SK-N-SH (cell line): ENCODE data around the gene DRAP1. TPM values are rescaled to one million over a fixed set of nuclear protein-coding genes. Genes with fewer than 3 reads are reported as not detected.

Source experiments
- CTCF ChIA-PET: fragments of 300-600, 350-600 bp; formaldehyde crosslinking; extraction: SDS; loops from one replicate; lab custom pipeline; 2021; lab: Yijun Ruan, JAX
- POLR2A ChIA-PET: fragments of 350-600 bp; sonication (Branson Sonifier 250); formaldehyde crosslinking; extraction: SDS; loops from one replicate; lab custom pipeline; 2020; ENCODE audit warnings: antibody characterized with exemption, inconsistent platforms; lab: Yijun Ruan, JAX
- DNase-seq: peaks from one replicate; pipeline ENCODE4 v3.0.0; 2012
- H2AFZ ChIP-seq: fragments of 200-600 bp; sonication (generic); 2 replicates; pipeline ENCODE4 v1.8.1; 2016; ENCODE audit warnings: antibody characterized with exemption, mild to moderate bottlenecking, low read depth
- H3F3A ChIP-seq: fragments of 200-600 bp; sonication (generic); replicated peaks from 2 replicates; pipeline ENCODE3; 2016; ENCODE audit warnings: antibody characterized with exemption, mild to moderate bottlenecking; ENCODE audit not compliant: insufficient read depth
- H3K27ac ChIP-seq, 2 experiments: fragments of 200-500 bp in 1 of 2; fragments of 200-600 bp in 1 of 2; sonication (Bioruptor generic) in 1 of 2; sonication (generic), shearing (Covaris generic) in 1 of 2; 2 replicates each; pipeline versions ENCODE4 v1.5.1 to v1.6.1; 2014 to 2016; ENCODE audit warnings: low read depth in 2 of 2, inconsistent platforms in 1 of 2, low read length in 1 of 2, mild to moderate bottlenecking in 1 of 2, mixed read lengths in 1 of 2
- H3K27me3 ChIP-seq: fragments of 200-600 bp; sonication (generic), shearing (Covaris generic); 2 replicates; pipeline ENCODE4 v1.6.1; 2016; ENCODE audit warnings: mixed run types; ENCODE audit not compliant: insufficient read depth
- H3K36me3 ChIP-seq, 2 experiments: fragments of 200-500 bp in 1 of 2; fragments of 200-600 bp in 1 of 2; sonication (Bioruptor generic) in 1 of 2; sonication (generic) in 1 of 2; replicated peaks in 1 of 2; 2 replicates each; pipeline versions ENCODE3 to v1.5.1; 2014 to 2016; ENCODE audit warnings: low read length in 1 of 2, mild to moderate bottlenecking in 1 of 2; ENCODE audit not compliant: insufficient read depth in 2 of 2, control insufficient read depth in 1 of 2
- H3K4me1 ChIP-seq, 2 experiments: fragments of 200-500 bp in 1 of 2; fragments of 200-600 bp in 1 of 2; sonication (Bioruptor generic) in 1 of 2; sonication (generic), shearing (Covaris generic) in 1 of 2; 2 replicates each; pipeline versions ENCODE4 v1.5.1 to v1.6.1; 2014 to 2016; ENCODE audit warnings: low read depth in 1 of 2, low read length in 1 of 2, mixed run types in 1 of 2; ENCODE audit not compliant: insufficient read depth in 2 of 2, control insufficient read depth in 1 of 2
- H3K4me2 ChIP-seq: fragments of 200-600 bp; sonication (generic), shearing (Covaris generic); 2 replicates; pipeline ENCODE4 v1.6.1; 2017; ENCODE audit warnings: mixed run types
- H3K4me3 ChIP-seq, 2 experiments: fragments of 200-500 bp in 1 of 2; fragments of 200-600 bp in 1 of 2; sonication (Bioruptor generic) in 1 of 2; sonication (generic), shearing (Covaris generic) in 1 of 2; 2 replicates each; pipeline versions ENCODE4 v1.5.1 to v1.8.1; 2014 to 2016; ENCODE audit warnings: low read depth in 2 of 2, inconsistent platforms in 1 of 2, low read length in 1 of 2, mild to moderate bottlenecking in 1 of 2, mixed read lengths in 1 of 2, moderate library complexity in 1 of 2
- H3K79me2 ChIP-seq: fragments of 200-600 bp; sonication (generic); 2 replicates; pipeline ENCODE4 v1.8.1; 2017; ENCODE audit warnings: mild to moderate bottlenecking; ENCODE audit not compliant: insufficient read depth
- H3K9ac ChIP-seq: fragments of 200-600 bp; sonication (generic); 2 replicates; pipeline ENCODE4 v1.6.1; 2017; ENCODE audit warnings: mixed run types
- H3K9me2 ChIP-seq: fragments of 200-600 bp; sonication (generic); 2 replicates; pipeline ENCODE4 v1.6.1; 2017; ENCODE audit warnings: mixed run types
- H3K9me3 ChIP-seq: fragments of 200-600 bp; sonication (generic); 2 replicates; pipeline ENCODE4 v1.6.1; 2017; ENCODE audit warnings: mixed run types, mild to moderate bottlenecking, moderate library complexity
- H4K20me1 ChIP-seq: fragments of 200-600 bp; sonication (generic); 2 replicates; pipeline ENCODE4 v1.6.1; 2017; ENCODE audit warnings: mild to moderate bottlenecking, mixed run types; ENCODE audit not compliant: insufficient read depth
- EZH2phosphoT487 ChIP-seq: fragments of 200-600 bp; sonication (generic); IDR thresholded peaks from 2 replicates; pipeline ENCODE4 v1.6.1; 2017; ENCODE audit warnings: low read depth, mixed run types, mild to moderate bottlenecking, antibody characterized with exemption, moderate library complexity, borderline replicate concordance
- FOXM1 ChIP-seq: IDR thresholded peaks from 2 replicates; pipeline ENCODE4 v1.4.0; 2012; ENCODE audit warnings: low read depth, mild to moderate bottlenecking
- JUND ChIP-seq: IDR thresholded peaks from 2 replicates; pipeline ENCODE4 v1.4.0; 2012
- MEF2A ChIP-seq: IDR thresholded peaks from 2 replicates; pipeline ENCODE4 v1.4.0; 2012; ENCODE audit warnings: low read depth, borderline replicate concordance
- MXI1 ChIP-seq: IDR thresholded peaks from 2 replicates; pipeline ENCODE4 v1.6.1; 2012; ENCODE audit warnings: mild to moderate bottlenecking, low read depth, low read length, improper control_type of control experiment
- NFIC ChIP-seq: IDR thresholded peaks from 2 replicates; pipeline ENCODE4 v1.4.0; 2012; ENCODE audit warnings: borderline replicate concordance
- RFX5 ChIP-seq: IDR thresholded peaks from 2 replicates; pipeline ENCODE4 v1.6.1; 2012; ENCODE audit warnings: mild to moderate bottlenecking, improper control_type of control experiment, low read length
- SMC3 ChIP-seq: IDR thresholded peaks from 2 replicates; pipeline ENCODE4 v1.6.1; 2012; ENCODE audit warnings: low read depth, low read length, improper control_type of control experiment
- TAF1 ChIP-seq: IDR thresholded peaks from 2 replicates; pipeline ENCODE4 v1.6.1; 2012; ENCODE audit warnings: low read depth, mild to moderate bottlenecking, low read length, moderate library complexity, borderline replicate concordance
- TCF12 ChIP-seq: IDR thresholded peaks from 2 replicates; pipeline ENCODE4 v1.4.0; 2012
- USF2 ChIP-seq: fragments of 150-350 bp; IDR thresholded peaks from 2 replicates; pipeline ENCODE4 v1.6.1; 2017; ENCODE audit warnings: antibody characterized with exemption, low read length, low read depth, borderline replicate concordance
- YY1 ChIP-seq: IDR thresholded peaks from 2 replicates; pipeline ENCODE4 v1.4.0; 2012; ENCODE audit warnings: low read depth, mild to moderate bottlenecking
- WGBS: methylation state at CpG from one replicate; pipeline ENCODE4 v1.1.6; 2017; ENCODE audit warnings: low lambda C conversion rate; 5-methylcytosine and 5-hydroxymethylcytosine counted together
- polyA plus RNA-seq, 3 experiments: library from polyadenylated mRNA; depleted of rRNA; stranded (reverse); fragments of >200 nt; gene quantifications; 2 replicates each; pipeline ENCODE4 v1.2.3, GENCODE V29; 2012

DRAP1 gene
- polyA plus RNA-seq, 1 of the 3 experiments (the other 2 are of a cell fraction), result 464 TPM

- H3F3A ChIP-seq, result peaks cover 36% of the 10 kb centered on the region
- H3K4me3 ChIP-seq, result peak overlapping the region; percentile 54 to 73
- peak; percentile 75 for DNase-seq
- 26% methylated on average over 12 of the region's 26 CpGs for WGBS
- H3K9ac ChIP-seq, result peak overlapping the region; percentile 70
- H3K27me3 ChIP-seq, result no peaks in the 10 kb centered on the region
- H2AFZ ChIP-seq, result no peak overlapping the region
- H3K36me3 ChIP-seq, result peaks cover 31 to 37% of the 10 kb centered on the region in 2 experiments
- no peak for TF ChIP-seq YY1
- TF ChIP-seq NFIC, result no peak
- no peak for TF ChIP-seq USF2
- no peak for TF ChIP-seq RFX5
- no peak for TF ChIP-seq EZH2phosphoT487
- TF ChIP-seq JUND, result no peak
- no peak for TF ChIP-seq FOXM1
- TF ChIP-seq SMC3, result no peak
- no peak for TF ChIP-seq TCF12
- no peak for TF ChIP-seq MEF2A
- no peak for TF ChIP-seq MXI1
- H3K79me2 ChIP-seq, result peaks cover 34% of the 10 kb centered on the region
- H3K4me1 ChIP-seq, result peaks cover 19 to 27% of the 10 kb centered on the region in 2 experiments; a peak in 3 of 4 replicates
- ChIA-PET CTCF (interaction anchor here (0.6 to 18.4 kb wide), 12 partner anchors 11 to 216 kb away, joined by 3 to 374 read pairs (median 4); partner anchors contain the start of genes CCDC85B, CTSW, FIBP and KAT5), POLR2A (interaction anchor here (0.5 to 4.8 kb wide), 10 partner anchors 8 to 669 kb away, joined by 3 to 59 read pairs (median 4); partner anchors contain the start of genes CCDC85B, CFL1, MALAT1 and MUS81)
- peak overlapping the region; percentile 97 for H3K4me2 ChIP-seq
- no peaks in the 10 kb centered on the region for H3K9me3 ChIP-seq
- peak overlapping the region; percentile 77 to 93 for H3K27ac ChIP-seq
- no peaks in the 10 kb centered on the region for H4K20me1 ChIP-seq
- no peaks in the 10 kb centered on the region for H3K9me2 ChIP-seq
These were observed 47.2 kb upstream of the DRAP1 start for GRCh38 chr11:65871811-65872548.

GRCh38 chr11:65872586-65873317, 46.5 kb upstream of the DRAP1 start, which contains the start of gene EFEMP2:
Gene EFEMP2 (minus strand): TSS chr11:65872800. CDS start chr11:65872354, 446 bp downstream.
- peak within 1 kb of the TSS; percentile 70 for H3K9ac ChIP-seq
- peak; percentile 79 for DNase-seq
- POLR2A ChIA-PET, result interaction anchor here (2.2 to 4.8 kb wide), 3 partner anchors 10 to 18 kb away, joined by 11 to 59 read pairs (median 11); partner anchors contain the start of genes CCDC85B, CFL1 and MUS81
- peak; percentile 20; the same call in 1 of the 2 replicates for TF ChIP-seq TAF1
- TF ChIP-seq SMC3, result no peak
- H3K27me3 ChIP-seq, result no peaks in the 10 kb centered on the region
- peaks cover 30% of the 10 kb centered on the region for H3F3A ChIP-seq
- H3K36me3 ChIP-seq, result peaks cover 23 to 31% of the 10 kb centered on the region in 2 experiments
- peak within 1 kb of the TSS; percentile 77 to 93 for H3K27ac ChIP-seq
- H2AFZ ChIP-seq, result peak within 1 kb of the TSS; percentile 77; the same call in 1 of the 2 replicates
- H3K9me3 ChIP-seq, result no peaks in the 10 kb centered on the region
- peak within 1 kb of the TSS; percentile 54 to 73 for H3K4me3 ChIP-seq
- peaks cover 19 to 26% of the 10 kb centered on the region in 2 experiments; a peak in 3 of 4 replicates for H3K4me1 ChIP-seq
- no peaks in the 10 kb centered on the region for H4K20me1 ChIP-seq
- no peaks in the 10 kb centered on the region for H3K9me2 ChIP-seq
- WGBS, result 10% methylated on average over 7 of the region's 69 CpGs
- peak within 1 kb of the TSS; percentile 97 for H3K4me2 ChIP-seq
- peaks cover 29% of the 10 kb centered on the region for H3K79me2 ChIP-seq
- CTCF ChIA-PET, result interaction anchor here (1.2 to 18.4 kb wide), 6 partner anchors 12 to 161 kb away, joined by 3 to 374 read pairs (median 7); partner anchors contain the start of genes CCDC85B, CTSW, FIBP and KAT5
